Measurements from ENCODE around the gene PTPRF.

DNA sequence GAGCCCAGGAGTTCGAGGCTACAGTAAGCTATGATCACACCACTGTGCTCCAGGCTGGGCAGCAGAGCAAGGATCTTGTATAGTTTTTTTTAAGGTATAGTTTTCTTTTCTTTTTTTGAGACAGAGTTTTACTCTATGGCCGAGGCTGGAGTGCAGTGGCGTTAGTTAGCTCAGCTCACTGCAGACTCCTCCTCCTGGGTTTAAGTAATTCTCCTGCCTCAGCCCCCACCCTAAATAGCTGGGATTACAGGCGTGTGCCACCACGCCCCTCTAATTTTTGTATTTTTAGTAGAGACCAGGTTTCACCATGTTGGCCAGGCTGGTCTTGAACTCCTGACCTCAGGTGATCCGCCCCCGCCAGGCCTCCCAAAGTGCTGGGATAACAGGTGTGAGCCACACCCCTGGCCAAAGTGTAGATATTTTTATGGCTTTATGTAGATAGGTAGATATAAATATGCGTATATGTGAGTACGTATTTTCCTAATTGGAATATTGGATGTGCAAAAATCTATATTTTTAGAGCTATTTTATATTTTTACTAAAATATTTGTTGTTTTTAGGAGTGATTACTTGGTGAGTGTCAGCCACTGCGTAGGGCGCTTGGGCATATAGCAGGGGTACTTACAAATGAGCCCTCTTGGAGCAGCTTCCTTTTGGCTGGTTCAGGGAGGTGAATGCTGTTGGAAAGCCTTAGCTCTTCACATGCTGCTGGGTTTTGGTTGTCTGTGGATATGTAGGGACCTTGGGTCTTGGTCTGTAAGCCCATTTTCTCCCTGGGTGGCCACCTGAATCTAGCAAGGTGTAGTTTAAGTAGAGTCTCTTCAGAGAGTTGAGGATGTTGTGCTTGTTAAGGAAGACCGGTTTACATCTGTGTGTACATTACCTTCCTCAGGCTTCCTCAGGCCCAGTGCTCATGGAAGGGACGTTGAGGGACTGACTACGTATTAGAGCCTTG is 128.8 kb downstream of the PTPRF start:
- TF ChIP-seq POLR2A (IDR thresholded peaks at IDR 0.05): no peak
- TF ChIP-seq, protein P1, sequence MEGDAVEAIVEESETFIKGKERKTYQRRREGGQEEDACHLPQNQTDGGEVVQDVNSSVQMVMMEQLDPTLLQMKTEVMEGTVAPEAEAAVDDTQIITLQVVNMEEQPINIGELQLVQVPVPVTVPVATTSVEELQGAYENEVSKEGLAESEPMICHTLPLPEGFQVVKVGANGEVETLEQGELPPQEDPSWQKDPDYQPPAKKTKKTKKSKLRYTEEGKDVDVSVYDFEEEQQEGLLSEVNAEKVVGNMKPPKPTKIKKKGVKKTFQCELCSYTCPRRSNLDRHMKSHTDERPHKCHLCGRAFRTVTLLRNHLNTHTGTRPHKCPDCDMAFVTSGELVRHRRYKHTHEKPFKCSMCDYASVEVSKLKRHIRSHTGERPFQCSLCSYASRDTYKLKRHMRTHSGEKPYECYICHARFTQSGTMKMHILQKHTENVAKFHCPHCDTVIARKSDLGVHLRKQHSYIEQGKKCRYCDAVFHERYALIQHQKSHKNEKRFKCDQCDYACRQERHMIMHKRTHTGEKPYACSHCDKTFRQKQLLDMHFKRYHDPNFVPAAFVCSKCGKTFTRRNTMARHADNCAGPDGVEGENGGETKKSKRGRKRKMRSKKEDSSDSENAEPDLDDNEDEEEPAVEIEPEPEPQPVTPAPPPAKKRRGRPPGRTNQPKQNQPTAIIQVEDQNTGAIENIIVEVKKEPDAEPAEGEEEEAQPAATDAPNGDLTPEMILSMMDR (IDR thresholded peaks at IDR 0.05): no peak
